Measurements from ENCODE around the gene CCNK.

Gene CCNK

GRCh38 chr14:99440278-99440677 is 40.9 kb upstream of the CCNK start:
- TF ChIP-seq, protein P1, sequence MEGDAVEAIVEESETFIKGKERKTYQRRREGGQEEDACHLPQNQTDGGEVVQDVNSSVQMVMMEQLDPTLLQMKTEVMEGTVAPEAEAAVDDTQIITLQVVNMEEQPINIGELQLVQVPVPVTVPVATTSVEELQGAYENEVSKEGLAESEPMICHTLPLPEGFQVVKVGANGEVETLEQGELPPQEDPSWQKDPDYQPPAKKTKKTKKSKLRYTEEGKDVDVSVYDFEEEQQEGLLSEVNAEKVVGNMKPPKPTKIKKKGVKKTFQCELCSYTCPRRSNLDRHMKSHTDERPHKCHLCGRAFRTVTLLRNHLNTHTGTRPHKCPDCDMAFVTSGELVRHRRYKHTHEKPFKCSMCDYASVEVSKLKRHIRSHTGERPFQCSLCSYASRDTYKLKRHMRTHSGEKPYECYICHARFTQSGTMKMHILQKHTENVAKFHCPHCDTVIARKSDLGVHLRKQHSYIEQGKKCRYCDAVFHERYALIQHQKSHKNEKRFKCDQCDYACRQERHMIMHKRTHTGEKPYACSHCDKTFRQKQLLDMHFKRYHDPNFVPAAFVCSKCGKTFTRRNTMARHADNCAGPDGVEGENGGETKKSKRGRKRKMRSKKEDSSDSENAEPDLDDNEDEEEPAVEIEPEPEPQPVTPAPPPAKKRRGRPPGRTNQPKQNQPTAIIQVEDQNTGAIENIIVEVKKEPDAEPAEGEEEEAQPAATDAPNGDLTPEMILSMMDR (IDR thresholded peaks at IDR 0.05; ENCODE audit: borderline replicate concordance, control extremely low read depth, extremely low read depth, insufficient read depth, missing control alignments), result no peak
- DNase-seq (ENCODE audit: low spot score), result no peak
- in situ Hi-C loops (cut with MboI; ENCODE audit: low sequenced_read_pairs, unreplicated experiment), result no loop called here

DNA sequence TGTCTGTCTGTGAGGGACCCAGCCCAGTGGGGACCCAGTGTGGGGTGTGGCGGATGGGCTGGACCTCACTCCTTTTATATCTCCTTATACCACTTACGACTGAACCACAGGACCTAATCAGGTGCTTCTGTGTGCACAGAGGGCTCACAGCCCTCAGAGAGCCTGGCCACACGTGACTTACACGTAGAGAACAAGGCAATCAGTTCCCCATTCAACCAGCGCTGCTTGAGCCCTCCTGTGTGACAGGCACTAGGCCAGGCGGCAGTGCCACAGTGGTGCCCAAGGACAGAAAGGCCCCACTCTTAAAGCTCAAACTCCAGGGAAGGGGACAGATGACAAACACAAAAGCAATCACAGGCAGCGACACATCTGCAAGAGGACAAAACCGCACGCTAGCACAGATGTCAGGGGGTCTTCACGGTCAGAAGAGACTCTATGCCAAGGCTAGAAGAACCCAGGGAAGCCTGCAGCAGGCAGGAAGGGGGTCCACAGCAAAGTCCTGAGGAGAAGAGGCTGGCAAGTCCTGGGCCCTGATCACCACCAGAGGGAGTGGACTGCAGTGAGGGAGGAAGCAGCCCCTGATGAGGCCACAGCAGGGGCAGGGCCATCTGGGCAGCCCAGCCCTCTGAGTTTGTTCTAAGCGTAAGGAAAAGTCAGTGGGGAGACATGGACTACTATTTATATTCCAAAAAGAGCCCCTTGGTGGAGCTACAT is 39.9 kb upstream of the CCNK start:
- TF ChIP-seq, protein P1 (IDR thresholded peaks at IDR 0.05; ENCODE audit: borderline replicate concordance, control extremely low read depth, extremely low read depth, insufficient read depth, missing control alignments), result no peak
- no peak for DNase-seq (ENCODE audit: low spot score)
- in situ Hi-C loops (cut with MboI; ENCODE audit: low sequenced_read_pairs, unreplicated experiment), result no loop called here

- TF ChIP-seq, protein P1 (IDR thresholded peaks at IDR 0.05; ENCODE audit: borderline replicate concordance, control extremely low read depth, extremely low read depth, insufficient read depth, missing control alignments), result no peak
- DNase-seq (ENCODE audit: low spot score), result no peak
- in situ Hi-C loops (cut with MboI; ENCODE audit: low sequenced_read_pairs, unreplicated experiment), result no loop called here
These were observed 39.3 kb upstream of the CCNK start for GRCh38 chr14:99441918-99442317.

DNA sequence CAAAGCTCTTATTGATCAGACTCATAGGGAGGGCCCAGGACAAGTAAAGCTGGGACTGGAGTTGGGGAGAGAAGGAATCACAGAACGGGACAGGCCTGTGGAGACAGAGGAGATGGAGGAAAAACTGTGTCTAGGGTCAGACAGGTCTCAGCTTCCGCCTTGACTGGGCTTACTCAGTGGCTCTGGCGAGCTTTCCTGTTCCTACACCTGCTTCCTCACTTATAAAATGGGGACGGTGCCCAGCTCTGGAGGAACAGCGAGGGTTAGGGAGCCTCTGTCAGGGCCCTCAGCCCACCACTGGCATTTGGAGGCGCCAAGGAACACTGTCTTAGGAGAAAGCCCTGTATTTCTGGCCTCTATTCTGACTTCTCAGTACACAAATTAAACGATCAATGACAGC is 35.3 kb upstream of the CCNK start:
- DNase-seq (ENCODE audit: low spot score), result no peak
- in situ Hi-C loops (cut with MboI; ENCODE audit: low sequenced_read_pairs, unreplicated experiment), result no loop called here
- TF ChIP-seq, protein P1 (IDR thresholded peaks at IDR 0.05; ENCODE audit: borderline replicate concordance, control extremely low read depth, extremely low read depth, insufficient read depth, missing control alignments), result no peak

DNA sequence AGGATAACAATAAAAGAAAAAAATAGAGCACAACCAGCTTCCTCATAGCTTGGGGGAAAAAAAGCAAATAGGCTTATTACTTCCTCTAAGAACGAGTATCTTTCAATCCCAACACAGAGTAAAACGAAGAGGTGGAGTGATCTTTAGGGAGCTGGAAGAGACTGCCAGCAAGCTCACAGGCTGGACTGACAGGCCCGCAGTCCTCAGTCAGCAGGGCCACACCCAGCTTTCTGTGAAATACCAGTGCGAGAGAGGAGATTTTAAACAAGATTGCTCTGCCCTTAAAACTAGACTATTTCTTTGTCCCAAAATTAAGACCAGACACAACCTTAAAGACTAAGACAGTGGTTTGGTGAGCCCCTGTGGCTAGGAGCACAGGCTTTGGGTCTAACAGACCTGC is 33.5 kb upstream of the CCNK start:
- DNase-seq (ENCODE audit: low spot score), result no peak
- in situ Hi-C loops (cut with MboI; ENCODE audit: low sequenced_read_pairs, unreplicated experiment), result no loop called here
- TF ChIP-seq, protein P1 (IDR thresholded peaks at IDR 0.05; ENCODE audit: borderline replicate concordance, control extremely low read depth, extremely low read depth, insufficient read depth, missing control alignments), result no peak

GRCh38 chr14:99450266-99450665 is 30.9 kb upstream of the CCNK start:
- TF ChIP-seq, protein P1 (IDR thresholded peaks at IDR 0.05; ENCODE audit: borderline replicate concordance, control extremely low read depth, extremely low read depth, insufficient read depth, missing control alignments), result no peak
- no peak for DNase-seq (ENCODE audit: low spot score)
- in situ Hi-C loops (cut with MboI; ENCODE audit: low sequenced_read_pairs, unreplicated experiment), result no loop called here

Measured in GM13976 (cell line).